ENCODE measurements around the gene ATXN7. TPM values are rescaled to one million over a fixed set of nuclear protein-coding genes. Genes with fewer than 3 reads are reported as not detected.

Gene ATXN7
- total RNA-seq, 1 donor from 2014 or later: 28.7 TPM

GRCh38 chr3:64019879-64020278, 156.2 kb downstream of the ATXN7 start:
- H3K9me3 Mint-ChIP-seq: no peaks in the 10 kb centered on the region
- no peaks in the 10 kb centered on the region for H3K27me3 Mint-ChIP-seq (ENCODE audit: low read depth)
- peaks cover 29% of the 10 kb centered on the region for H3K4me1 Mint-ChIP-seq
- no peak for DNase-seq (ENCODE audit: low spot score in 2 of 2, unreplicated experiment in 2 of 2)
- no peak for TF ChIP-seq CTCF (IDR thresholded peaks at IDR 0.05; ENCODE audit: unreplicated experiment)
- no peak overlapping the region for H3K4me3 Mint-ChIP-seq
- H3K27ac Mint-ChIP-seq: no peak overlapping the region
- peaks cover 21% of the 10 kb centered on the region for H3K36me3 Mint-ChIP-seq

- Mint-ChIP-seq H3K27me3 (ENCODE audit: low read depth) (no peaks in the 10 kb centered on the region), H3K27ac (peak overlapping the region; percentile 95), H3K9me3 (no peaks in the 10 kb centered on the region), H3K4me3 (peak overlapping the region; percentile 86), H3K36me3 (peaks cover 19% of the 10 kb centered on the region), H3K4me1 (peaks cover 28% of the 10 kb centered on the region)
- DNase-seq (ENCODE audit: low spot score in 2 of 2, unreplicated experiment in 2 of 2): no peak
- no peak for TF ChIP-seq CTCF (IDR thresholded peaks at IDR 0.05; ENCODE audit: unreplicated experiment)
These were observed 158.3 kb downstream of the ATXN7 start for GRCh38 chr3:64021922-64022321.

- Mint-ChIP-seq H3K4me1 (peaks cover 27% of the 10 kb centered on the region), H3K27me3 (ENCODE audit: low read depth) (no peaks in the 10 kb centered on the region), H3K9me3 (no peaks in the 10 kb centered on the region), H3K36me3 (peaks cover 19% of the 10 kb centered on the region), H3K27ac (peak overlapping the region; percentile 95), H3K4me3 (peak overlapping the region; percentile 86)
- TF ChIP-seq CTCF (IDR thresholded peaks at IDR 0.05; ENCODE audit: unreplicated experiment): no peak
- peak in 1 of 2 experiments; percentile 40 for DNase-seq (ENCODE audit: low spot score in 2 of 2, unreplicated experiment in 2 of 2)
These were observed 159.0 kb downstream of the ATXN7 start for GRCh38 chr3:64022451-64023186.

GRCh38 chr3:64023187-64023860, 159.7 kb downstream of the ATXN7 start, which contains the start of gene PSMD6:
TSS of gene PSMD6 (minus strand) at chr3:64023494. CDS start at chr3:64023419, 75 bp downstream.
- Mint-ChIP-seq H3K4me1 (peaks cover 31% of the 10 kb centered on the region), H3K27me3 (ENCODE audit: low read depth) (no peaks in the 10 kb centered on the region), H3K9me3 (no peaks in the 10 kb centered on the region), H3K4me3 (peak within 1 kb of the TSS; percentile 86), H3K36me3 (peaks cover 15% of the 10 kb centered on the region), H3K27ac (peak within 1 kb of the TSS; percentile 95)
- peak; percentile 97 for TF ChIP-seq CTCF (IDR thresholded peaks at IDR 0.05; ENCODE audit: unreplicated experiment)
- DNase-seq (ENCODE audit: low spot score in 2 of 2, unreplicated experiment in 2 of 2): peak; percentile 79 to 96

- Mint-ChIP-seq H3K36me3 (peaks cover 11% of the 10 kb centered on the region), H3K27me3 (ENCODE audit: low read depth) (no peaks in the 10 kb centered on the region), H3K4me1 (peaks cover 36% of the 10 kb centered on the region), H3K4me3 (peak overlapping the region; percentile 86), H3K9me3 (no peaks in the 10 kb centered on the region), H3K27ac (peak overlapping the region; percentile 40)
- DNase-seq (ENCODE audit: low spot score in 2 of 2, unreplicated experiment in 2 of 2): no peak
- TF ChIP-seq CTCF (IDR thresholded peaks at IDR 0.05; ENCODE audit: unreplicated experiment): no peak
These were observed 160.2 kb downstream of the ATXN7 start for GRCh38 chr3:64023861-64024223.
